Activated CD4-positive, alpha-beta T cell treated with anti-CD3 and anti-CD28 coated beads, Interleukin-10, Interleukin-2, amounts not matched to agents 100 ng/mL and 50 ng/mL, durations not matched to agents 16 hours and 8 hours (primary cell): Measurements from ENCODE around the gene MYH2.
"Not testable (repeated sequence)": the region's sequence is repeated elsewhere in the genome, so short reads cannot be mapped to it uniquely, and the experiment has no call there.

Source experiments
- DNase-seq: peaks from one replicate; pipeline ENCODE4 v3.0.0-alpha.2; 2020

MYH2 gene

GRCh38 chr17:10549096-10549842 lies at the start of gene MYH2:
Gene MYH2, minus strand, starts transcription at chr17:10549658. Its CDS starts 1,738 bp downstream, at chr17:10547920.
- no peak for DNase-seq

- no peak for DNase-seq
These were observed 49.2 kb upstream of the MYH2 start for GRCh38 chr17:10598621-10599020.

GRCh38 chr17:10589553-10590145 lies 40.2 kb upstream of the MYH2 start:
- no peak for DNase-seq

- DNase-seq = no peak
These were observed 36.1 kb upstream of the MYH2 start for GRCh38 chr17:10585529-10585928.

- DNase-seq = no peak
These were observed 34.4 kb upstream of the MYH2 start for GRCh38 chr17:10583834-10584233.

- no peak for DNase-seq
These were observed 29.8 kb upstream of the MYH2 start for GRCh38 chr17:10579270-10579669.

- no peak for DNase-seq
These were observed 24.9 kb upstream of the MYH2 start for GRCh38 chr17:10574324-10574723.

- no peak for DNase-seq
These were observed 14.7 kb upstream of the MYH2 start for GRCh38 chr17:10563991-10564660.

GRCh38 chr17:10558049-10558448 lies 8.6 kb upstream of the MYH2 start:
- no peak for DNase-seq

GRCh38 chr17:10557422-10557821 lies 8.0 kb upstream of the MYH2 start:
- no peak for DNase-seq

- DNase-seq = no peak
These were observed 7.0 kb upstream of the MYH2 start for GRCh38 chr17:10556301-10557005.

- DNase-seq = no peak
These were observed 556 bp upstream of the MYH2 start for GRCh38 chr17:10550014-10550413.

- no peak for DNase-seq
These were observed 2.1 kb downstream of the MYH2 start for GRCh38 chr17:10547351-10547750.

GRCh38 chr17:10543486-10543885 lies 6.0 kb downstream of the MYH2 start:
- not testable (repeated sequence) for DNase-seq

- DNase-seq = not testable (repeated sequence)
These were observed 8.3 kb downstream of the MYH2 start for GRCh38 chr17:10541179-10541578.

- no peak for DNase-seq
These were observed 17.4 kb downstream of the MYH2 start for GRCh38 chr17:10532026-10532425.

GRCh38 chr17:10527419-10527818 lies 22.0 kb downstream of the MYH2 start:
- no peak for DNase-seq

GRCh38 chr17:10526517-10526916 lies 22.9 kb downstream of the MYH2 start:
- no peak for DNase-seq

- DNase-seq = no peak
These were observed 26.4 kb downstream of the MYH2 start for GRCh38 chr17:10523064-10523463.

- no peak for DNase-seq
These were observed 27.5 kb downstream of the MYH2 start for GRCh38 chr17:10521949-10522348.

GRCh38 chr17:10518271-10519037 lies 31.0 kb downstream of the MYH2 start, which contains the start of gene MYH1:
Gene MYH1, minus strand, starts transcription at chr17:10518542. Its CDS starts 1,900 bp downstream, at chr17:10516642.
- no peak for DNase-seq

- no peak for DNase-seq
These were observed 32.8 kb downstream of the MYH2 start for GRCh38 chr17:10516638-10517037.

- DNase-seq = no peak
These were observed 33.4 kb downstream of the MYH2 start for GRCh38 chr17:10516065-10516464.
